Left ventricle myocardium inferior (tissue), 1 donor: ENCODE measurements around the gene CPNE7. TPM values are rescaled to one million over a fixed set of nuclear protein-coding genes. Genes with fewer than 3 reads are reported as not detected.

Experiments
- DNase-seq: peaks from one replicate; pipeline ENCODE4 v3.0.0-alpha.2; 2020
- H3K27ac ChIP-seq: fragments of 200-600 bp; replicated peaks from 2 replicates; pipeline ENCODE4 v1.8.0; 2021
- H3K27me3 ChIP-seq: fragments of 200-600 bp; 2 replicates; pipeline ENCODE4 v1.8.0; 2021; ENCODE audit warnings: low read depth
- H3K36me3 ChIP-seq: fragments of 200-600 bp; 2 replicates; pipeline ENCODE4 v1.8.0; 2021
- H3K4me1 ChIP-seq: fragments of 200-600 bp; 2 replicates; pipeline ENCODE4 v1.8.0; 2021
- H3K4me3 ChIP-seq: fragments of 200-600 bp; 2 replicates; pipeline ENCODE4 v1.8.0; 2021; ENCODE audit warnings: mild to moderate bottlenecking, moderate library complexity
- H3K9me3 ChIP-seq: fragments of 200-600 bp; replicated peaks from 2 replicates; pipeline ENCODE4 v1.8.0; 2021
- CTCF ChIP-seq: fragments of 200-600 bp; IDR thresholded peaks from 2 replicates; pipeline ENCODE4 v1.8.0; 2021; ENCODE audit warnings: antibody characterized with exemption, mild to moderate bottlenecking, borderline replicate concordance
- intact Hi-C: fragments of 100-400 bp; cut with micrococcal nuclease; formaldehyde crosslinking; loops from one replicate; pipeline ENCODE4 v1.11.0; 2022
- total RNA-seq: library from RNA; stranded (reverse); fragmentation: NEBNext Ultra II Directional; extraction: Animal tissue kit (Norgen Biotek cat#: 25700); gene quantifications from one replicate; pipeline ENCODE4 v1.2.1, GENCODE V29; 2021
- donor health status: DM: no; HTN: yes; CAD: no; lungs with severe emphysema.

Gene CPNE7
- total RNA-seq, 1 donor from 2014 or later, result not detected

GRCh38 chr16:89549007-89549700 lies 26.4 kb upstream of the CPNE7 start:
- no peak for TF ChIP-seq CTCF
- H3K36me3 ChIP-seq, result peaks cover 97% of the 10 kb centered on the region

DNA sequence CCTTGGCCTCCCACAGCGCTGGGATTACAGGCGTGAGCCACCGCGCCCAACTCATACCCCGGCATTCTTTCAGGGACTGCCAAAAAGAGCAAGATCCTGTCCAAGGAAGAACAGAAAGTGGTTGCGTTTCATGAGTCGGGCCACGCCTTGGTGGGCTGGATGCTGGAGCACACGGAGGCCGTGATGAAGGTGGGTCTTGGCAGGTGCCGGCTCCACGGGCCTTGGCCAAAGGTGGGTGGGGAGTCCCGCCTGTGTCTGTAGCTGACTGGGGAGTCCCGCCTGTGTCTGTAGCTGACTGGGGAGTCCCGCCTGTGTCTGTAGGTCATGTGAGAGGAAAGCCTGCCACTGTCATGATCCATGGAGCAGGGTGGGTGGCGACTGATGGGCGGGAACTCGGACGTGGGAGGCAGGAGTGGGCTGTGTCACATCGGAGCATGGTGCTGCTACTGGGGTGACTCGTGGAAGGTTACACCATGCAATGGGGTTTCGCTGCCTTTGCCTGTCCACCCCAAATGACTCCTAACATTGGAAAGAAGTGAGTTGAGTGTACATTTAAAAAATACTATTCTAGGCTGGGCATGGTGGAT lies 25.0 kb upstream of the CPNE7 start:
- intact Hi-C loops, result no loop called here
- no peak for DNase-seq

More at GRCh38 chr16:89549007-89549700, 26.4 kb upstream of the CPNE7 start:
- Histone ChIP-seq H3K9me3 (no peaks in the 10 kb centered on the region), H3K27ac (no peak overlapping the region), H3K27me3 (no peaks in the 10 kb centered on the region), H3K4me3 (no peak overlapping the region), H3K4me1 (no peaks in the 10 kb centered on the region)
- DNase-seq, result no peak
- intact Hi-C loops, result no loop called here

GRCh38 chr16:89552329-89552728 lies 23.2 kb upstream of the CPNE7 start:
- Histone ChIP-seq H3K36me3 (peaks cover 96% of the 10 kb centered on the region), H3K27me3 (no peaks in the 10 kb centered on the region), H3K4me3 (no peak overlapping the region), H3K9me3 (no peaks in the 10 kb centered on the region), H3K27ac (no peak overlapping the region), H3K4me1 (peaks cover 2% of the 10 kb centered on the region)
- DNase-seq, result no peak
- intact Hi-C loops, result no loop called here
- TF ChIP-seq CTCF, result no peak

More for the DNA sequence above, 25.0 kb upstream of the CPNE7 start:
- Histone ChIP-seq H3K36me3 (peaks cover 99% of the 10 kb centered on the region), H3K4me3 (no peak overlapping the region), H3K4me1 (no peaks in the 10 kb centered on the region), H3K27me3 (no peaks in the 10 kb centered on the region), H3K9me3 (no peaks in the 10 kb centered on the region), H3K27ac (no peak overlapping the region)
- no peak for TF ChIP-seq CTCF

DNA sequence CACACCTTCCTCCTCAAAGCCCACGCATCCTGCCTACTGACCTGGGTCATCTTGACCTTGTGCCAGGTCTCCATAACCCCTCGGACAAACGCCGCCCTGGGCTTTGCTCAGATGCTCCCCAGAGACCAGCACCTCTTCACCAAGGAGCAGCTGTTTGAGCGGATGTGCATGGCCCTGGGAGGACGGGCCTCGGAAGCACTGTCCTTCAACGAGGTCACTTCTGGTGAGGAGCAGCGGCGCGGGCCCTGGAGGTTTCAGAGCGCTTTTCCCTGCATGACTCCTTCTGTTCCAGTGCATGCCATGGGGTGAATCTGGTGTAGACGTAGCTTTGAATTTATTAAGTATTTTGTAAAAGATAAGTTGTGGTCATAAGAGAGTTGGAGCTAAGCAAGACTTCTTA lies 22.6 kb upstream of the CPNE7 start:
- intact Hi-C loops, result no loop called here

DNA sequence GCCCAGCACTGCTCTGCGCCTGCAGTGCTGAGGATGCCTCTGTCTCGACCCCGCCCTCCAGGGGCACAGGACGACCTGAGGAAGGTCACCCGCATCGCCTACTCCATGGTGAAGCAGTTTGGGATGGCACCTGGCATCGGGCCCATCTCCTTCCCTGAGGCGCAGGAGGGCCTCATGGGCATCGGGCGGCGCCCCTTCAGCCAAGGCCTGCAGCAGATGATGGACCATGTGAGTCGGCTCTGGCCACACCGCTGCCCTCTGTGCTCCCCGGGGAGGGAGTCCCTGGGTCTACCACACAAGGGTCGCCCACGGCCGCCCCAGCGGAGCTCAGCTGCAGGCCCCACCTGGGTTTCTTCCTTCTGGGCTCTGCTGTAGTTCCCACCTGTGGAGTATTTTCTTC lies 21.8 kb upstream of the CPNE7 start:
- H3K27me3 ChIP-seq, result no peaks in the 10 kb centered on the region
- no peak overlapping the region for H3K4me3 ChIP-seq
- no peaks in the 10 kb centered on the region for H3K9me3 ChIP-seq
- peaks cover 82% of the 10 kb centered on the region for H3K36me3 ChIP-seq
- no peak for TF ChIP-seq CTCF
- DNase-seq, result no peak
- no peak overlapping the region for H3K27ac ChIP-seq
- peaks cover 11% of the 10 kb centered on the region for H3K4me1 ChIP-seq
- intact Hi-C loops, result no loop called here

More for the DNA sequence above, 22.6 kb upstream of the CPNE7 start:
- H3K9me3 ChIP-seq, result no peaks in the 10 kb centered on the region
- peaks cover 90% of the 10 kb centered on the region for H3K36me3 ChIP-seq
- H3K27me3 ChIP-seq, result no peaks in the 10 kb centered on the region
- TF ChIP-seq CTCF, result no peak
- H3K27ac ChIP-seq, result no peak overlapping the region
- no peak for DNase-seq
- no peak overlapping the region for H3K4me3 ChIP-seq
- H3K4me1 ChIP-seq, result peaks cover 8% of the 10 kb centered on the region
